Small intestine (tissue), 7 donors: ENCODE measurements around the gene ECHDC1. TPM values are rescaled to one million over a fixed set of nuclear protein-coding genes. Genes with fewer than 3 reads are reported as not detected.
"Not testable (repeated sequence)": the region's sequence is repeated elsewhere in the genome, so short reads cannot be mapped to it uniquely, and the experiment has no call there.

Experiments
- DNase-seq, 2 donors: peaks; one replicate each; pipeline versions ENCODE4 v3.0.0 to v3.0.0-alpha.2; 2013
- FAIRE-seq: peaks from 2 replicates; lab custom pipeline; 2012; peaks lifted over from hg19 to GRCh38; lab: Jason Lieb, UNC
- H3K27ac ChIP-seq, 3 donors: one replicate each; pipeline ENCODE4 v1.5.1; 2013; ENCODE audit warnings: low read length in 2 of 3, mild to moderate bottlenecking in 2 of 3, control low read depth in 1 of 3, inconsistent platforms in 1 of 3, low read depth in 1 of 3, moderate library complexity in 1 of 3
- H3K27me3 ChIP-seq, 3 donors: one replicate each; pipeline ENCODE4 v1.6.1; 2013; ENCODE audit warnings: low read length in 3 of 3, inconsistent platforms in 1 of 3; ENCODE audit not compliant: control insufficient read depth in 3 of 3, insufficient read depth in 3 of 3
- H3K36me3 ChIP-seq, 3 donors: one replicate each; pipeline ENCODE4 v1.6.1; 2013; ENCODE audit warnings: low read length in 3 of 3, inconsistent platforms in 1 of 3, low read depth in 1 of 3, mild to moderate bottlenecking in 1 of 3, moderate library complexity in 1 of 3; ENCODE audit not compliant: control insufficient read depth in 3 of 3, insufficient read depth in 2 of 3
- H3K4me1 ChIP-seq, 3 donors: one replicate each; pipeline ENCODE4 v1.6.1; 2013; ENCODE audit warnings: low read length in 2 of 3, inconsistent platforms in 1 of 3, low read depth in 1 of 3, mild to moderate bottlenecking in 1 of 3, moderate library complexity in 1 of 3; ENCODE audit not compliant: control insufficient read depth in 3 of 3, insufficient read depth in 2 of 3
- H3K4me3 ChIP-seq, 3 donors: one replicate each; pipeline ENCODE4 v1.5.1; 2013; ENCODE audit warnings: low read length in 3 of 3, control low read depth in 1 of 3, inconsistent platforms in 1 of 3, low read depth in 1 of 3, mild to moderate bottlenecking in 1 of 3, moderate library complexity in 1 of 3
- H3K9me3 ChIP-seq, 2 donors: one replicate each; pipeline ENCODE4 v1.6.1; 2013; ENCODE audit warnings: low read depth in 1 of 2, low read length in 1 of 2; ENCODE audit not compliant: control insufficient read depth in 2 of 2, insufficient read depth in 1 of 2
- WGBS, 3 donors: extraction: QIAGEN DNeasy Blood & Tissue Kit; methylation state at CpG; one replicate each; pipeline ENCODE4 v1.1.7; 2013; 5-methylcytosine and 5-hydroxymethylcytosine counted together
- polyA plus RNA-seq, 4 donors: library from polyadenylated mRNA; stranded (reverse) in 3 of 4; unstranded in 1 of 4; fragments of 200-250 nt in 3 of 4; fragments of 120-200 nt in 1 of 4; gene quantifications; one replicate each; pipeline versions ENCODE4 v1.2.1 to v1.2.3, GENCODE V29; 2013
- donor health status: healthy with polysubstance abuse.
- donor health status: control.
- donor health status: control.
- donor health status: Bipolar disorder and iron deficiency.
- donor health status: healthy.

ECHDC1 gene
- polyA plus RNA-seq, 4 donors, result 50.0 to 62.2 (median 60.0) TPM

DNA sequence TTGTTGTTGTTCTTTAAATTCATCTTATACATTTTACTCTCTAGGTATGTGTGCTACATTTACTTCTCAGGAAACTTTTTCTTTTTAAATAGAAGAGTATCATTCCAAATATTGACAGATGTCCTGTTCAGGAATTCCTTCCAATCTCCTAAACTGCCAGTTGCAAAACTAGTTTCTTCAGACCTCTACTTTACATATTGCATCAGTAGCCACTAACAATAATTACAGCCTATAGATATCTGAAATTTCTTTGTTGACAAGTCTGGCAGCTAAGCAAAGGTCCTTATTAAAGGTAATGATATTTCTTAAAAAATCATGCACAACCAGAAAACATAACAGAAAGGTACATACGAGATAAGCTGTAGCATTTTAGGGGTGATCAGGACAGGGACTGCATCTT, 4.5 kb downstream of the ECHDC1 start:
- 69 to 84% (median 70%) methylated on average over 1 of the region's 1 CpG for WGBS, 3 donors
- H3K27me3 ChIP-seq, result no peaks in the 10 kb centered on the region
- H3K4me1 ChIP-seq, result peaks cover 6 to 10% (median 8%) of the 10 kb centered on the region in 3 donors
- H3K9me3 ChIP-seq, result no peaks in the 10 kb centered on the region
- DNase-seq, result no peak
- H3K36me3 ChIP-seq, result no peaks in the 10 kb centered on the region
- no peak for FAIRE-seq
- no peak overlapping the region for H3K27ac ChIP-seq
- H3K4me3 ChIP-seq, result no peak overlapping the region

DNA sequence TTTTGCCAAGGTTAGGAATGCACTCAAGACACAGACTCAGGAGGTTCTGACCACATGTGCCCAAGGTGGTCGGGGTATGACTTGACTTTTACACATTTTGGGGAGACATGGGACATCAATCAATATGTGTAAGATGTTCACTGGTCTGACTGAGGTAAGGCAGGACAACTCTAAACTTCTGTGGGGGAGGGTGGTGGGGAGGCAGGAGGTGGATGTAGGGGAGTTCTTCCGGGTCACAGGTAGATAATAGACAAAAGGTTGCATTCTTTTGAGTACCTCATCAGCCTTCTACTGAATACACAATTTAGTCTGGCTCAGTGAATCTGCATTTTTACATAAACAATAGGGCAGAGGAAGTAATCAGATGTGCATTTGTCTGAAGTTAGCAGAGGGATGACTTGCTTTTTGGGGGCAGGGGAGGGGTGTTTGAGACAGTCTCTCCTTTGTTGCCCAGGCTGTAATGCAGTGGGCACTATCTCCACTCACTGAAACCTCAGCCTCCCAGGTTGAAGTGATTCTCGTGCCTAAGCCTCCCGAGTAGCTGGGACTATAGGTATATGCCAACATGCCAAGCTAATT, 10.9 kb downstream of the ECHDC1 start:
- no peak for DNase-seq
- 66 to 74% (median 71%) methylated on average over 4 of the region's 4 CpGs for WGBS, 3 donors
- H3K36me3 ChIP-seq, result peaks cover 0 to 3% (median 0%) of the 10 kb centered on the region in 3 donors
- H3K27me3 ChIP-seq, result no peaks in the 10 kb centered on the region
- no peak overlapping the region for H3K27ac ChIP-seq
- H3K9me3 ChIP-seq, result no peaks in the 10 kb centered on the region
- H3K4me1 ChIP-seq, result no peaks in the 10 kb centered on the region
- no peak overlapping the region for H3K4me3 ChIP-seq
- FAIRE-seq, result no peak

DNA sequence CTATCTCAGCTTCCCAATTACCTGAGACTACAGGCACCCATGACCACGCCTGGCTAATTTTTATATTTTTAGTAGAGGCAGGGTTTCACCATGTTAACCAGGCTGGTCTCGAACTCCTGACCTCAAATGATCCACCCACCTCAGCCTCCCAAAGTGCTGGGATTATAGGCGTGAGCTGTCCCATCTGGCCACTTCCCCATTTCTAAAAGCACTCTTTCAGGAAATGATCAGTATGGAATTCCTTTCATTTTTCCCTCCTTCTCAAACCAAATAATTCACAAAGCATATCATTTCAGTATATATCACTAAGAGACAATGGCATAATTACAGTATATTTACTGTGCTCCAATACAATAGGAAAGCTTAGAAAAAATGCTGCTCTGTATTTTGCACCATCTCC, 12.2 kb downstream of the ECHDC1 start:
- H3K4me3 ChIP-seq, H3K27ac ChIP-seq, H3K9me3 ChIP-seq, FAIRE-seq, DNase-seq, H3K27me3 ChIP-seq, H3K36me3 ChIP-seq, H3K4me1 ChIP-seq: not testable (repeated sequence)
- WGBS, 3 donors, result 62 to 78% (median 73%) methylated on average over 3 of the region's 3 CpGs

DNA sequence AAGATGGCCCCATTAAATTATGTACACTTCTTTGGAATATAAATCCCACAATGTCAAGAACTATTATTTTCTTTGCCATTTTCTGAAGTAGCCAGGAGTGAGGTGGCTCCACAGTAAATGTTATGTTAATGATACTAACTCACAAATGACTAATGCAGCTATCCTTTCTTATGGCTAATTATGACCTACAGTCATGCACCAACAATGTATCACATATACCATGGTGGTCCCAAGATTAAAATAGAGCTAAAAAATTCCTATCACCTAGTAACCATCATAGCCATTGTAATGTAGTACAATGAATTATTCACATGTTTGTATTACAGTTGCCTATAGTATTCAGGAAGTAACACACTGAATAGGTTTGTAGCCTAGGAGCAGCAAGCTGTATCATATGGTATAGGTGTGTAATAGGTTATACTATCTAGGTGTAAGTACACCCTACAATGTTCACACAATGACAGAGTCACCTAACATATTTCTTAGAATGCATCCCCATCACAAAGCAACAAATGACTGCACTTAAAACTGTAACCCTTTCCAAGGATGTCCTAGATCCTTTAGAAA, 15.3 kb downstream of the ECHDC1 start:
- no peaks in the 10 kb centered on the region for H3K9me3 ChIP-seq
- no peak for DNase-seq
- H3K4me3 ChIP-seq, result no peak overlapping the region
- peaks cover 0 to 11% (median 4%) of the 10 kb centered on the region in 3 donors for H3K36me3 ChIP-seq
- no peak overlapping the region for H3K27ac ChIP-seq
- no peak for FAIRE-seq
- no peaks in the 10 kb centered on the region for H3K27me3 ChIP-seq
- no peaks in the 10 kb centered on the region for H3K4me1 ChIP-seq

- no peak for FAIRE-seq
- Histone ChIP-seq H3K27me3 (no peaks in the 10 kb centered on the region), H3K4me3 (no peak overlapping the region), H3K36me3 (no peaks in the 10 kb centered on the region), H3K9me3 (no peaks in the 10 kb centered on the region), H3K4me1 (no peaks in the 10 kb centered on the region), H3K27ac (no peak overlapping the region)
- WGBS, 3 donors, result 93 to 100% (median 100%) methylated on average over 1 of the region's 1 CpG
- DNase-seq, result no peak
Measured at GRCh38 chr6:127319686-127320085, 23.7 kb downstream of the ECHDC1 start.

GRCh38 chr6:127317388-127318128, 25.9 kb downstream of the ECHDC1 start:
- no peak overlapping the region for H3K27ac ChIP-seq
- no peaks in the 10 kb centered on the region for H3K9me3 ChIP-seq
- H3K4me1 ChIP-seq, result no peaks in the 10 kb centered on the region
- peaks cover 0 to 3% (median 0%) of the 10 kb centered on the region in 3 donors for H3K36me3 ChIP-seq
- no peaks in the 10 kb centered on the region for H3K27me3 ChIP-seq
- no peak overlapping the region for H3K4me3 ChIP-seq
- WGBS, 3 donors, result 77 to 80% (median 79%) methylated on average over 6 of the region's 6 CpGs
- DNase-seq (no peak), FAIRE-seq (no peak)

GRCh38 chr6:127305741-127306140, 37.7 kb downstream of the ECHDC1 start:
- H3K27ac ChIP-seq, result no peak overlapping the region
- H3K27me3 ChIP-seq, result no peaks in the 10 kb centered on the region
- H3K9me3 ChIP-seq, result peaks cover 0 to 3% of the 10 kb centered on the region in 2 donors
- FAIRE-seq (no peak), DNase-seq (no peak)
- H3K4me1 ChIP-seq, result no peaks in the 10 kb centered on the region
- 94 to 97% (median 97%) methylated on average over 1 of the region's 1 CpG for WGBS, 3 donors
- H3K36me3 ChIP-seq, result peaks cover 0 to 10% (median 0%) of the 10 kb centered on the region in 3 donors
- H3K4me3 ChIP-seq, result no peak overlapping the region

- Histone ChIP-seq H3K4me1 (no peaks in the 10 kb centered on the region), H3K27me3 (no peaks in the 10 kb centered on the region), H3K4me3 (no peak overlapping the region), H3K9me3 (peaks cover 0 to 3% of the 10 kb centered on the region in 2 donors), H3K27ac (no peak overlapping the region), H3K36me3 (peaks cover 0 to 7% (median 0%) of the 10 kb centered on the region in 3 donors)
- FAIRE-seq (no peak), DNase-seq (no peak)
- WGBS, 3 donors, result 91 to 97% (median 93%) methylated on average over 3 of the region's 3 CpGs
Measured at GRCh38 chr6:127303917-127304316, 39.5 kb downstream of the ECHDC1 start.
